IMR-90 (cell line): Measurements from ENCODE around the gene ENPEP. TPM values are rescaled to one million over a fixed set of nuclear protein-coding genes. Genes with fewer than 3 reads are reported as not detected.

Experiments
- ATAC-seq: fragments of 200-7000 bp; cut with Tn5 transposase; 2 replicates; pipeline ENCODE4 v1.9.1; 2020; ENCODE audit warnings: low read depth, mild to moderate bottlenecking, moderate library complexity
- BruUV-seq: library from RNA; stranded (reverse); fragments of 400-500 nt; replicated peaks from 2 replicates; lab custom pipeline; 2021; lab: Mats Ljungman, UMichigan
- CTCF ChIA-PET: fragments of 300-600 bp; formaldehyde crosslinking; extraction: SDS; loops from one replicate; lab custom pipeline; 2021; ENCODE audit warnings: antibody characterized with exemption; lab: Yijun Ruan, JAX
- POLR2A ChIA-PET: fragments of 300-600 bp; sonication (Branson Sonifier 250); formaldehyde crosslinking; loops from one replicate; lab custom pipeline; 2022; ENCODE audit warnings: antibody characterized with exemption; ENCODE audit not compliant: unreplicated experiment; lab: Charles Lee
- DNase-seq: peaks from one replicate; pipeline ENCODE4 v3.0.0; 2013
- H2AFZ ChIP-seq: replicated peaks from 2 replicates; pipeline ENCODE3; 2013; ENCODE audit warnings: low read length, mild to moderate bottlenecking; ENCODE audit not compliant: poor library complexity
- H2AK5ac ChIP-seq: 2 replicates; pipeline ENCODE4 v1.6.1; 2013; ENCODE audit warnings: low read depth, low read length, inconsistent platforms
- H2AK9ac ChIP-seq: replicated peaks from 2 replicates; pipeline ENCODE3; 2013; ENCODE audit warnings: mild to moderate bottlenecking, low read depth, low read length, moderate library complexity; ENCODE audit not compliant: poor library complexity
- H2BK120ac ChIP-seq: 2 replicates; pipeline ENCODE4 v1.6.1; 2013; ENCODE audit warnings: low read depth, low read length, inconsistent platforms
- H2BK15ac ChIP-seq: 3 replicates; pipeline ENCODE4 v1.6.1; 2013; ENCODE audit warnings: low read depth, low read length, inconsistent platforms
- H2BK20ac ChIP-seq: 2 replicates; pipeline ENCODE4 v1.6.1; 2013; ENCODE audit warnings: low read depth, mild to moderate bottlenecking, inconsistent platforms, low read length, moderate library complexity
- H2BK5ac ChIP-seq: 2 replicates; pipeline ENCODE4 v1.6.1; 2013; ENCODE audit warnings: mild to moderate bottlenecking, low read depth, low read length, inconsistent platforms; ENCODE audit not compliant: poor library complexity, severe bottlenecking
- H3K14ac ChIP-seq: replicated peaks from 2 replicates; pipeline ENCODE4 v1.6.1; 2013; ENCODE audit warnings: low read depth, low read length, inconsistent platforms
- H3K18ac ChIP-seq: 2 replicates; pipeline ENCODE4 v1.6.1; 2013; ENCODE audit warnings: low read depth, low read length, control low read depth
- H3K23ac ChIP-seq: 2 replicates; pipeline ENCODE4 v1.6.1; 2013; ENCODE audit warnings: low read depth, low read length, inconsistent platforms
- H3K27ac ChIP-seq: 2 replicates; pipeline ENCODE4 v1.5.1; 2013; ENCODE audit warnings: mild to moderate bottlenecking, control low read depth, low read length; ENCODE audit not compliant: insufficient read depth
- H3K27me3 ChIP-seq: 2 replicates; pipeline ENCODE4 v1.6.1; 2013; ENCODE audit warnings: low read length; ENCODE audit not compliant: control insufficient read depth, insufficient read depth
- H3K36me3 ChIP-seq: 2 replicates; pipeline ENCODE4 v1.6.1; 2013; ENCODE audit warnings: low read length, mixed read lengths; ENCODE audit not compliant: control insufficient read depth, insufficient read depth
- H3K4ac ChIP-seq: 2 replicates; pipeline ENCODE4 v1.6.1; 2013; ENCODE audit warnings: low read depth, low read length, inconsistent platforms
- H3K4me1 ChIP-seq: 2 replicates; pipeline ENCODE4 v1.6.1; 2013; ENCODE audit warnings: low read length, mixed read lengths; ENCODE audit not compliant: control insufficient read depth, insufficient read depth
- H3K4me2 ChIP-seq: 2 replicates; pipeline ENCODE4 v1.6.1; 2013; ENCODE audit warnings: low read depth, mild to moderate bottlenecking, control low read depth, low read length, moderate library complexity
- H3K4me3 ChIP-seq: 2 replicates; pipeline ENCODE4 v1.5.1; 2013; ENCODE audit warnings: low read depth, mild to moderate bottlenecking, control low read depth, low read length, moderate library complexity; ENCODE audit not compliant: insufficient read depth
- H3K56ac ChIP-seq: 2 replicates; pipeline ENCODE4 v1.6.1; 2013; ENCODE audit warnings: low read length, inconsistent platforms; ENCODE audit not compliant: insufficient read depth; ENCODE audit errors: extremely low read depth
- H3K79me1 ChIP-seq, 2 experiments: 2 replicates each; pipeline ENCODE4 v1.6.1; 2013; ENCODE audit warnings: low read length in 2 of 2, inconsistent platforms in 1 of 2, low read depth in 1 of 2
- H3K9ac ChIP-seq: 2 replicates; pipeline ENCODE4 v1.6.1; 2013; ENCODE audit warnings: low read depth, low read length, control low read depth
- H3K9me1 ChIP-seq: 2 replicates; pipeline ENCODE4 v1.6.1; 2013; ENCODE audit warnings: low read length, inconsistent platforms; ENCODE audit not compliant: insufficient read depth
- H3K9me3 ChIP-seq: 2 replicates; pipeline ENCODE4 v1.6.1; 2013; ENCODE audit warnings: low read length; ENCODE audit not compliant: control insufficient read depth, insufficient read depth
- H4K20me1 ChIP-seq: 2 replicates; pipeline ENCODE4 v1.6.1; 2013; ENCODE audit warnings: low read length, inconsistent platforms; ENCODE audit not compliant: insufficient read depth
- H4K5ac ChIP-seq: 2 replicates; pipeline ENCODE4 v1.6.1; 2013; ENCODE audit warnings: mild to moderate bottlenecking, low read depth, low read length, control low read depth
- H4K8ac ChIP-seq, 2 experiments: 2 replicates each; pipeline ENCODE4 v1.6.1; 2013; ENCODE audit warnings: low read depth in 2 of 2, low read length in 2 of 2, control low read depth in 1 of 2, inconsistent platforms in 1 of 2
- H4K91ac ChIP-seq: 2 replicates; pipeline ENCODE4 v1.6.1; 2013; ENCODE audit warnings: low read depth, low read length, inconsistent platforms; ENCODE audit not compliant: insufficient read depth
- MAZ ChIP-seq: IDR thresholded peaks from 2 replicates; pipeline ENCODE4 v1.6.1; 2012; ENCODE audit warnings: low read depth, mild to moderate bottlenecking, low read length, improper control_type of control experiment, moderate library complexity, borderline replicate concordance
- RAD21 ChIP-seq: IDR thresholded peaks from 2 replicates; pipeline ENCODE4 v1.6.1; 2012; ENCODE audit warnings: low read length, improper control_type of control experiment
- RFX5 ChIP-seq: IDR thresholded peaks from 2 replicates; pipeline ENCODE4 v1.8.0; 2012; ENCODE audit warnings: low read depth, mild to moderate bottlenecking, low read length, moderate library complexity
- SMC3 ChIP-seq: fragments of 150-350 bp; IDR thresholded peaks from 2 replicates; pipeline ENCODE4 v1.6.1; 2016; ENCODE audit warnings: low read depth, mild to moderate bottlenecking, antibody characterized with exemption, low read length, moderate library complexity
- whole genome bisulfite sequencing, 2 experiments: methylation state at CpG; one replicate each; pipeline versions ENCODE4 v1.1.5 to v1.1.7; 2013; ENCODE audit warnings: missing lambda C conversion rate in 2 of 2; ENCODE audit not compliant: insufficient read length in 1 of 2; ENCODE audit errors: extremely low coverage in 2 of 2; 5-methylcytosine and 5-hydroxymethylcytosine counted together
- dilution Hi-C: fragments of 300-500 bp; cut with HindIII; formaldehyde crosslinking; loops from one replicate; pipeline ENCODE4 v1.14.3; 2018; ENCODE audit warnings: low sequenced_read_pairs; ENCODE audit not compliant: unreplicated experiment
- in situ Hi-C: fragments of 300-500 bp; cut with MboI; formaldehyde crosslinking; loops from 3 replicates; pipeline ENCODE4 v1.14.3; 2019; ENCODE audit warnings: low sequenced_read_pairs, inconsistent platforms, mixed read lengths
- intact Hi-C: fragments of 100-400 bp; cut with micrococcal nuclease; formaldehyde crosslinking; loops from 2 replicates; pipeline ENCODE4 v1.10.0; 2022
- polyA plus RNA-seq, 3 experiments: library from polyadenylated mRNA; depleted of rRNA; stranded (reverse); fragments of >200 nt; gene quantifications; 2 replicates each; pipeline ENCODE4 v1.2.3, GENCODE V29; 2012; ENCODE audit warnings: low replicate concordance in 1 of 3
- total RNA-seq: library from RNA; depleted of rRNA; stranded (reverse); fragments of >200 nt; gene quantifications from 2 replicates; pipeline ENCODE4 v1.2.3, GENCODE V29; 2012
- TF ChIP-seq, protein P1 (sequence below): fragments of 150-350 bp; IDR thresholded peaks from 2 replicates; pipeline ENCODE4 v1.6.1; 2016; ENCODE audit warnings: low read depth, mild to moderate bottlenecking, low read length, moderate library complexity, borderline replicate concordance
- TF ChIP-seq, protein P2 (sequence below): conservative IDR thresholded peaks from 2 replicates; pipeline ENCODE4 v1.5.1; 2012; ENCODE audit warnings: mild to moderate bottlenecking, low read depth, low read length, improper control_type of control experiment

ENPEP gene
- total and polyA plus RNA-seq, 2 of the 4 experiments (the other 2 are of a cell fraction) = 0.12 to 0.18 TPM

DNA sequence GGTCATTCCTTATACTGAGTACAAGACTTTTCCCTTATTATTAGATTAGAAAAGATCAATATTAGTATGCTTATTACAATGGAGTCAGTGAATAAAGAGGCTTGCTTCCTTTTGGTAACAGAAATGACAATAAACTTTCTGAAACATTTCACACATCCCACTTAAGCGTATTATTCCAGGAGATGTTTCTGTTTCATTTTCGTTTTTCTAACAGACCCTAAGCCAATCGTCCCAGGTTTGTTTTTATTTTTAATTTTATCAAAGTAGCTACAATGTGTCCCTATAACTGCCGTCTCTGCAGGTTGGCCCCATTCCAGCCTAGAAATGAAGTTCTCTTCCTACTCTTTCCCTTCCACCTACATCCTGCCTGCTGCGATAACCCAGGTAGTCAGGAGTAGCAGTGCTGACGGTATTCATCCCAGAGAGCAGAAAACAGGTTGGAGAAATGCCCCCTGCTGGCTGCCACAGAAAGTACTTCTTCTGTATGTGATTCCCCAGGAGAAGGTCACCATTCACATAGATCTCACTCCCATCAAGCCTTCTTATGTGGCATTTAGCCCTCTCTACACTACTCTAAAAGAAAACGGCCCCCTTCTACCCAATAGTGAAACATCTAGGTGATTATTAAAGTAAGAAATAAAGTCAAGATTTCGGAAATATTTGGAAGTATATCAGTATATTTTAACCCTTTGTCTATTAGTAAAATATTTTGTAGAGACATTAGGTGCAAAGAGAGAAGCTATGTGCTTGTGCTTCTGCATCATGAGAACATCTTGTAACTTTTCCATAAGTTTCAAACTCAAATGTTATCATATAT lies 40.4 kb downstream of the ENPEP start:
- H3K4ac ChIP-seq = no peak overlapping the region
- H2AK9ac ChIP-seq = no peak overlapping the region
- peak overlapping the region; percentile 79 for H2AFZ ChIP-seq
- H3K4me3 ChIP-seq = peak overlapping the region; percentile 39; the same call in 1 of the 2 replicates
- dilution Hi-C loops (no loop called here), in situ Hi-C loops (loop anchor here (5.0 to 25.0 kb wide), 3 partner anchors 204 to 1104 kb away; no protein-coding TSS in a partner anchor), intact Hi-C loops (loop anchor here (1.0 to 10.0 kb wide), 3 partner anchors 517 to 1516 kb away; no protein-coding TSS in a partner anchor)
- no peak overlapping the region for H3K9ac ChIP-seq
- WGBS, 2 experiments = no CpG with 5 or more reads among the region's 8 CpGs
- ChIA-PET CTCF (interaction anchor here (0.5 to 1.8 kb wide), 4 partner anchors 34 to 567 kb away, joined by 4 to 8 read pairs (median 4); no protein-coding TSS in a partner anchor), POLR2A (no interaction called here)
- no peak overlapping the region for H4K5ac ChIP-seq
- no peak overlapping the region for H2BK20ac ChIP-seq
- no TSS peak for BruUV-seq
- H3K9me1 ChIP-seq = no peaks in the 10 kb centered on the region
- H3K79me1 ChIP-seq = no peaks in the 10 kb centered on the region
- H3K27me3 ChIP-seq = no peaks in the 10 kb centered on the region
- no peak overlapping the region for H2AK5ac ChIP-seq
- no peak overlapping the region for H3K14ac ChIP-seq
- no peaks in the 10 kb centered on the region for H4K20me1 ChIP-seq
- no peak overlapping the region for H3K27ac ChIP-seq
- H3K9me3 ChIP-seq = no peaks in the 10 kb centered on the region
- H3K56ac ChIP-seq = no peak overlapping the region
- H4K8ac ChIP-seq = no peak overlapping the region
- no peak overlapping the region for H3K18ac ChIP-seq
- H2BK120ac ChIP-seq = no peak overlapping the region
- H3K36me3 ChIP-seq = no peaks in the 10 kb centered on the region
- H3K4me2 ChIP-seq = peak overlapping the region; percentile 48
- peak; percentile 51 for DNase-seq
- ATAC-seq = peak; percentile 87
- H2BK15ac ChIP-seq = no peak overlapping the region
- no peak overlapping the region for H4K91ac ChIP-seq
- TF ChIP-seq RAD21 (peak; percentile 50), MAZ (no peak), RFX5 (no peak), SMC3 (peak; percentile 64)
- TF ChIP-seq, protein P1, sequence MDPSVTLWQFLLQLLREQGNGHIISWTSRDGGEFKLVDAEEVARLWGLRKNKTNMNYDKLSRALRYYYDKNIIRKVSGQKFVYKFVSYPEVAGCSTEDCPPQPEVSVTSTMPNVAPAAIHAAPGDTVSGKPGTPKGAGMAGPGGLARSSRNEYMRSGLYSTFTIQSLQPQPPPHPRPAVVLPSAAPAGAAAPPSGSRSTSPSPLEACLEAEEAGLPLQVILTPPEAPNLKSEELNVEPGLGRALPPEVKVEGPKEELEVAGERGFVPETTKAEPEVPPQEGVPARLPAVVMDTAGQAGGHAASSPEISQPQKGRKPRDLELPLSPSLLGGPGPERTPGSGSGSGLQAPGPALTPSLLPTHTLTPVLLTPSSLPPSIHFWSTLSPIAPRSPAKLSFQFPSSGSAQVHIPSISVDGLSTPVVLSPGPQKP = no peak
- TF ChIP-seq, protein P2, sequence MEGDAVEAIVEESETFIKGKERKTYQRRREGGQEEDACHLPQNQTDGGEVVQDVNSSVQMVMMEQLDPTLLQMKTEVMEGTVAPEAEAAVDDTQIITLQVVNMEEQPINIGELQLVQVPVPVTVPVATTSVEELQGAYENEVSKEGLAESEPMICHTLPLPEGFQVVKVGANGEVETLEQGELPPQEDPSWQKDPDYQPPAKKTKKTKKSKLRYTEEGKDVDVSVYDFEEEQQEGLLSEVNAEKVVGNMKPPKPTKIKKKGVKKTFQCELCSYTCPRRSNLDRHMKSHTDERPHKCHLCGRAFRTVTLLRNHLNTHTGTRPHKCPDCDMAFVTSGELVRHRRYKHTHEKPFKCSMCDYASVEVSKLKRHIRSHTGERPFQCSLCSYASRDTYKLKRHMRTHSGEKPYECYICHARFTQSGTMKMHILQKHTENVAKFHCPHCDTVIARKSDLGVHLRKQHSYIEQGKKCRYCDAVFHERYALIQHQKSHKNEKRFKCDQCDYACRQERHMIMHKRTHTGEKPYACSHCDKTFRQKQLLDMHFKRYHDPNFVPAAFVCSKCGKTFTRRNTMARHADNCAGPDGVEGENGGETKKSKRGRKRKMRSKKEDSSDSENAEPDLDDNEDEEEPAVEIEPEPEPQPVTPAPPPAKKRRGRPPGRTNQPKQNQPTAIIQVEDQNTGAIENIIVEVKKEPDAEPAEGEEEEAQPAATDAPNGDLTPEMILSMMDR = peak; percentile 69
- no peak overlapping the region for H2BK5ac ChIP-seq
- no peak overlapping the region for H3K23ac ChIP-seq
- H3K4me1 ChIP-seq = no peaks in the 10 kb centered on the region
